B cell (primary cell): ENCODE measurements around the gene AMMECR1L. TPM values are rescaled to one million over a fixed set of nuclear protein-coding genes. Genes with fewer than 3 reads are reported as not detected.
"Not testable (repeated sequence)": the region's sequence is repeated elsewhere in the genome, so short reads cannot be mapped to it uniquely, and the experiment has no call there.

Source experiments
- ATAC-seq: fragments of 200-7000 bp; cut with Tn5 transposase; one replicate; pipeline ENCODE4 v1.10.0; 2021; ENCODE audit warnings: low read depth, mild to moderate bottlenecking, moderate number of reproducible peaks, moderate library complexity
- CTCF ChIA-PET: fragments of 350-600 bp; sonication (Branson Sonifier 250); formaldehyde crosslinking; loops from one replicate; lab custom pipeline; 2021; ENCODE audit warnings: antibody characterized with exemption, inconsistent platforms; lab: Charles Lee
- POLR2A ChIA-PET: fragments of 350-600 bp; sonication (Branson Sonifier 250); formaldehyde crosslinking; loops from one replicate; lab custom pipeline; 2021; ENCODE audit warnings: antibody characterized with exemption; lab: Charles Lee
- DNase-seq: peaks from one replicate; pipeline ENCODE4 v3.0.0; 2013
- H2AFZ ChIP-seq: 2 replicates; pipeline ENCODE4 v1.6.1; 2012; ENCODE audit warnings: mild to moderate bottlenecking, low read depth, low read length; ENCODE audit not compliant: insufficient read depth, poor library complexity, severe bottlenecking
- H3K27ac ChIP-seq, 2 donors: 1 replicate in 1 of 2; 2 replicates in 1 of 2; pipeline ENCODE4 v1.5.1; 2012 to 2013; ENCODE audit warnings: low read length in 2 of 2, mild to moderate bottlenecking in 2 of 2, moderate library complexity in 1 of 2
- H3K27me3 ChIP-seq, 4 experiments: fragments of 200-600 bp in 1 of 4; sonication (generic) in 1 of 4; replicated peaks in 1 of 4; 1 replicate in 2 of 4; 2 replicates in 2 of 4; pipeline versions ENCODE4 v1.6.1 to v1.7.0; 2013 to 2016; ENCODE audit warnings: low read length in 3 of 4, mild to moderate bottlenecking in 2 of 4, mixed read lengths in 1 of 4, moderate library complexity in 1 of 4; ENCODE audit not compliant: insufficient read depth in 4 of 4, control insufficient read depth in 3 of 4; ENCODE audit errors: control extremely low read depth in 1 of 4
- H3K36me3 ChIP-seq, 2 experiments: replicated peaks in 1 of 2; 1 replicate in 1 of 2; 2 replicates in 1 of 2; pipeline versions ENCODE4 v1.6.1 to v1.7.1; 2013; ENCODE audit warnings: low read length in 1 of 2; ENCODE audit not compliant: insufficient read depth in 2 of 2, control insufficient read depth in 1 of 2; ENCODE audit errors: control extremely low read depth in 1 of 2, extremely low read depth in 1 of 2
- H3K4me1 ChIP-seq, 2 donors: fragments of 200-600 bp in 1 of 2; sonication (generic) in 1 of 2; 1 replicate in 1 of 2; 2 replicates in 1 of 2; pipeline versions ENCODE4 v1.5.1 to v1.6.1; 2013 to 2017; ENCODE audit warnings: low read length in 2 of 2; ENCODE audit not compliant: control insufficient read depth in 2 of 2, insufficient read depth in 2 of 2
- H3K4me2 ChIP-seq: replicated peaks from 2 replicates; pipeline ENCODE3; 2012; ENCODE audit warnings: mild to moderate bottlenecking, low read depth, low read length; ENCODE audit not compliant: poor library complexity, severe bottlenecking
- H3K4me3 ChIP-seq, 5 experiments: fragments of 200-600 bp in 1 of 5; sonication (generic) in 1 of 5; 1 replicate in 3 of 5; 2 replicates in 2 of 5; pipeline versions ENCODE4 v1.5.1 to v1.7.0; 2011 to 2016; ENCODE audit warnings: low read length in 4 of 5, mild to moderate bottlenecking in 4 of 5, low read depth in 2 of 5, control low read depth in 1 of 5, moderate library complexity in 1 of 5; ENCODE audit not compliant: insufficient read depth in 1 of 5; ENCODE audit errors: control extremely low read depth in 1 of 5, extremely low read depth in 1 of 5
- H3K79me2 ChIP-seq: fragments of 200-600 bp; sonication (generic); one replicate; pipeline ENCODE4 v1.6.0; 2016; ENCODE audit warnings: low read length; ENCODE audit not compliant: control insufficient read depth, insufficient read depth
- H3K9ac ChIP-seq: fragments of 200-600 bp; sonication (generic); 2 replicates; pipeline ENCODE4 v1.6.1; 2017; ENCODE audit warnings: mild to moderate bottlenecking, low read length, moderate library complexity
- H3K9me3 ChIP-seq, 3 donors: one replicate each; pipeline versions ENCODE4 v1.6.1 to v1.7.1; 2013; ENCODE audit warnings: low read length in 2 of 3; ENCODE audit not compliant: control insufficient read depth in 2 of 3, insufficient read depth in 1 of 3; ENCODE audit errors: control extremely low read depth in 1 of 3
- H4K20me1 ChIP-seq: 2 replicates; pipeline ENCODE4 v1.6.0; 2012; ENCODE audit warnings: mild to moderate bottlenecking, low read length; ENCODE audit not compliant: insufficient read depth, control insufficient read depth, poor library complexity, severe bottlenecking
- H3K27ac Mint-ChIP-seq: one replicate; pipeline ENCODE4 v1.8.0; 2021; ENCODE audit warnings: mixed read lengths
- H3K27me3 Mint-ChIP-seq: one replicate; pipeline ENCODE4 v1.8.0; 2021; ENCODE audit warnings: mixed read lengths
- H3K4me1 Mint-ChIP-seq: one replicate; pipeline ENCODE4 v1.8.0; 2021; ENCODE audit warnings: mixed read lengths
- H3K4me3 Mint-ChIP-seq: one replicate; pipeline ENCODE4 v1.8.0; 2021; ENCODE audit warnings: mixed read lengths
- H3K9me3 Mint-ChIP-seq: one replicate; pipeline ENCODE4 v1.8.0; 2022; ENCODE audit warnings: mixed read lengths; ENCODE audit not compliant: insufficient read depth
- EZH2 ChIP-seq: IDR thresholded peaks from 2 replicates; pipeline ENCODE4 v1.6.1; 2012; ENCODE audit warnings: borderline replicate concordance, low read depth, mild to moderate bottlenecking, moderate library complexity, low read length; ENCODE audit not compliant: insufficient read depth, poor library complexity, severe bottlenecking
- WGBS: methylation state at CpG from one replicate; pipeline ENCODE4 v1.1.5; 2013; ENCODE audit warnings: missing lambda C conversion rate; ENCODE audit not compliant: insufficient coverage; 5-methylcytosine and 5-hydroxymethylcytosine counted together
- intact Hi-C: fragments of 100-400 bp; cut with micrococcal nuclease; formaldehyde crosslinking; loops from one replicate; pipeline ENCODE4 v1.10.0; 2022
- polyA minus RNA-seq: library from RNA; depleted of rRNA, polyadenylated mRNA; stranded (reverse); fragments of >200 nt; gene quantifications from 2 replicates; pipeline ENCODE4 v1.2.3, GENCODE V29; 2012
- polyA plus RNA-seq: library from polyadenylated mRNA; depleted of rRNA; stranded (reverse); fragments of >200 nt; gene quantifications from 2 replicates; pipeline ENCODE4 v1.2.3, GENCODE V29; 2012
- total RNA-seq, 2 donors: library from RNA; stranded (reverse); fragments of 120-200 nt in 1 of 2; gene quantifications; 1 replicate in 1 of 2; 2 replicates in 1 of 2; pipeline versions ENCODE4 v1.2.3 to v1.2.4, GENCODE V29; 2013 to 2022
- TF ChIP-seq, protein P1 (sequence below): fragments of 200-600 bp; IDR thresholded peaks from one replicate; pipeline ENCODE4 v1.8.0; 2022; ENCODE audit warnings: antibody characterized with exemption, mild to moderate bottlenecking

Gene AMMECR1L
- total RNA-seq, result 15.2 and 15.8 TPM in 2 replicates
- 10.4 TPM for total RNA-seq (2013)
- polyA plus RNA-seq, result 8.3 and 12.5 TPM in 2 replicates
- polyA minus RNA-seq, result 8.8 and 12.6 TPM in 2 replicates

DNA sequence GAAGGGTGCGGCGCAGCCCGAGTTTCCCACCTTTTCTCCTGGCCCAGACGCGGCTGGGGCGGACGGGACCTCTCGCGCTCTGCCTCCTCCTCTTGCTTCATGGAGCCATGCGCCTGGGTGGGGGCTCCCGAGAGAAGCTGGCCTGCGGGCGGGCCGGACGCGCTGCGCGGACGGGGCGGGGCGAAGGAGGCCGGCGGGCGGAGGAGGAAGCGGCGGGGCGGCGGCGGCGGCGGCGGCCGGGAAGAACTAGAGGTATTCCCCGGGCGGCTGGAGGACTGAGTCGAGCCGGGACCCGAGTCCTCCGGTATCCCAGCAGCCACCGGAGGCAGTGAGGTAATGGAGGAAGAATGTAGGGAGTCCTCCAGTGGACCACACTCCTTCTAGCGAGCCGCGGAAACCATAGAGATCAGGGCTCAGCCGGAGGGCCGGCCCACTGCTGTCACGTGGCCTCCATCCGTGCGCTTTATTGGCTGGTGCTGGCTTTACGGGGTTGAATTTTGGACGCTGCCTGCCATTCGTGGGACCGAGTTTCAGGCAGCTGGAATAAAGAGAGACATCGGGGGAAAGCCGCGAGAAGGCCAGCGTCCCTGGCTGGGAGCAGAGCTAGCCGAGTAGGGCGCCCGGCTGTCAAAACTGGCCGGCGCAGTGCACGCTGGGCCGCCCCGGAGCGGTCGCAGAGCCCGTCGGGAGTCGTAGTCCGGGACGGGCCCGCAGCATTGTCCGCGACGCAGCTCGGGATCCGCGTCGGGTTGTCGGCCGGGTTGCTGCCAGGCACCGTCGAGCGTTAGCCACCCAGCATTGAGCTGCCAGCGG is at the start of gene AMMECR1L:
TSS of gene AMMECR1L (minus strand) at position 177 of the 813 bp plus-strand sequence. CDS start 11,722 bp downstream, outside the sequence.
- peaks cover 1 to 12% of the 10 kb centered on the region in 2 experiments for H3K36me3 ChIP-seq
- H3K27me3 ChIP-seq, H3K9me3 ChIP-seq, H3K9me3 Mint-ChIP-seq, H3K27me3 Mint-ChIP-seq: not testable (repeated sequence)
- under 1% methylated on average over 33 of the region's 85 CpGs for WGBS
- ChIA-PET POLR2A (interaction anchor here (0.6 to 0.7 kb wide), 2 partner anchors 82 to 204 kb away, joined by 3 to 9 read pairs; no protein-coding TSS in a partner anchor), CTCF (interaction anchor here (1.2 kb wide), 1 partner anchor 359 kb away, joined by 4 read pairs; the partner anchor contains the start of gene IWS1)
- H3K9ac ChIP-seq, result peak within 1 kb of the TSS; percentile 70
- Mint-ChIP-seq H3K4me3 (peak within 1 kb of the TSS; percentile 91), H3K27ac (peak within 1 kb of the TSS; percentile 90), H3K4me1 (peaks cover 27% of the 10 kb centered on the region)
- H4K20me1 ChIP-seq, result peaks cover 29% of the 10 kb centered on the region
- ATAC-seq, result peak; percentile 86
- DNase-seq, result peak; percentile 83
- H3K79me2 ChIP-seq, result peaks cover 51% of the 10 kb centered on the region
- peak within 1 kb of the TSS; percentile 52 to 76 for H3K27ac ChIP-seq
- H3K4me1 ChIP-seq, result peaks cover 15 to 21% of the 10 kb centered on the region in 2 donors
- intact Hi-C loops, result loop anchor here (2.0 kb wide), 3 partner anchors 27 to 205 kb away; partner anchors contain the start of genes POLR2D, SAP130 and UGGT1
- peak within 1 kb of the TSS; percentile 75 for H3K4me2 ChIP-seq
- peak within 1 kb of the TSS in 4 of 5 experiments; percentile 58 to 73 (median 64) for H3K4me3 ChIP-seq
- peak within 1 kb of the TSS; percentile 79 for H2AFZ ChIP-seq

- POLR2A ChIA-PET, result no interaction called here
- Histone ChIP-seq H3K27ac (no peak overlapping the region), H3K4me3 (no peak overlapping the region), H3K4me2 (no peak overlapping the region), H4K20me1 (no peaks in the 10 kb centered on the region), H3K9me3 (no peaks in the 10 kb centered on the region), H3K9ac (no peak overlapping the region), H3K79me2 (no peaks in the 10 kb centered on the region), H3K36me3 (no peaks in the 10 kb centered on the region), H3K4me1 (no peaks in the 10 kb centered on the region), H3K27me3 (no peaks in the 10 kb centered on the region), H2AFZ (no peak overlapping the region)
- Mint-ChIP-seq H3K9me3 (no peaks in the 10 kb centered on the region), H3K4me3 (no peak overlapping the region), H3K4me1 (no peaks in the 10 kb centered on the region), H3K27me3 (no peaks in the 10 kb centered on the region), H3K27ac (no peak overlapping the region)
- CTCF ChIA-PET, result no interaction called here
- DNase-seq, result no peak
- TF ChIP-seq, protein P1, sequence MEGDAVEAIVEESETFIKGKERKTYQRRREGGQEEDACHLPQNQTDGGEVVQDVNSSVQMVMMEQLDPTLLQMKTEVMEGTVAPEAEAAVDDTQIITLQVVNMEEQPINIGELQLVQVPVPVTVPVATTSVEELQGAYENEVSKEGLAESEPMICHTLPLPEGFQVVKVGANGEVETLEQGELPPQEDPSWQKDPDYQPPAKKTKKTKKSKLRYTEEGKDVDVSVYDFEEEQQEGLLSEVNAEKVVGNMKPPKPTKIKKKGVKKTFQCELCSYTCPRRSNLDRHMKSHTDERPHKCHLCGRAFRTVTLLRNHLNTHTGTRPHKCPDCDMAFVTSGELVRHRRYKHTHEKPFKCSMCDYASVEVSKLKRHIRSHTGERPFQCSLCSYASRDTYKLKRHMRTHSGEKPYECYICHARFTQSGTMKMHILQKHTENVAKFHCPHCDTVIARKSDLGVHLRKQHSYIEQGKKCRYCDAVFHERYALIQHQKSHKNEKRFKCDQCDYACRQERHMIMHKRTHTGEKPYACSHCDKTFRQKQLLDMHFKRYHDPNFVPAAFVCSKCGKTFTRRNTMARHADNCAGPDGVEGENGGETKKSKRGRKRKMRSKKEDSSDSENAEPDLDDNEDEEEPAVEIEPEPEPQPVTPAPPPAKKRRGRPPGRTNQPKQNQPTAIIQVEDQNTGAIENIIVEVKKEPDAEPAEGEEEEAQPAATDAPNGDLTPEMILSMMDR, result no peak
- TF ChIP-seq EZH2, result no peak
- ATAC-seq, result no peak
- WGBS, result 95% methylated on average over 3 of the region's 6 CpGs
- intact Hi-C loops, result no loop called here
Observed at GRCh38 chr2:127935337-127935736, 49.6 kb upstream of the AMMECR1L start.
